H1 (cell line): ENCODE data around the gene CPA4. TPM values are rescaled to one million over a fixed set of nuclear protein-coding genes. Genes with fewer than 3 reads are reported as not detected.

ENCODE experiments used
- CTCF ChIA-PET: fragments of 300-600 bp; sonication (Branson Sonifier 250); formaldehyde crosslinking; loops from one replicate; lab custom pipeline; 2021; ENCODE audit not compliant: partially characterized antibody; lab: Charles Lee
- POLR2A ChIA-PET: fragments of 300-600 bp; sonication (Branson Sonifier 250); formaldehyde crosslinking; loops from one replicate; lab custom pipeline; 2021; ENCODE audit warnings: inconsistent platforms; ENCODE audit not compliant: partially characterized antibody; lab: Charles Lee
- DNase-seq, 2 experiments: peaks; one replicate each; pipeline versions ENCODE4 v3.0.0 to v3.0.0-alpha.2; 2010 to 2022; ENCODE audit warnings: low spot score in 2 of 2, low read depth in 1 of 2, mixed read lengths in 1 of 2
- FAIRE-seq: peaks from 2 replicates; lab custom pipeline; 2011; peaks lifted over from hg19 to GRCh38; lab: Jason Lieb, UNC
- H2AFZ ChIP-seq: 2 replicates; pipeline ENCODE4 v1.8.1; 2012; ENCODE audit warnings: low read length, inconsistent platforms
- H2AK5ac ChIP-seq: 2 replicates; pipeline ENCODE4 v1.6.1; 2013; ENCODE audit warnings: low read depth, low read length
- H2BK120ac ChIP-seq: replicated peaks from 2 replicates; pipeline ENCODE3; 2013; ENCODE audit warnings: low read depth, low read length, inconsistent platforms
- H2BK12ac ChIP-seq: 2 replicates; pipeline ENCODE4 v1.6.1; 2013; ENCODE audit warnings: low read depth, low read length
- H2BK15ac ChIP-seq: 2 replicates; pipeline ENCODE4 v1.6.1; 2013; ENCODE audit warnings: low read length
- H2BK20ac ChIP-seq: 2 replicates; pipeline ENCODE4 v1.6.1; 2013; ENCODE audit warnings: low read length
- H2BK5ac ChIP-seq: 2 replicates; pipeline ENCODE4 v1.6.1; 2013; ENCODE audit warnings: low read depth, low read length
- H3K14ac ChIP-seq: 2 replicates; pipeline ENCODE4 v1.6.1; 2013; ENCODE audit warnings: inconsistent platforms; ENCODE audit not compliant: insufficient read length
- H3K18ac ChIP-seq: 2 replicates; pipeline ENCODE4 v1.6.1; 2013; ENCODE audit warnings: low read length; ENCODE audit errors: extremely low read depth
- H3K23ac ChIP-seq: 2 replicates; pipeline ENCODE4 v1.6.1; 2013; ENCODE audit warnings: inconsistent platforms; ENCODE audit not compliant: insufficient read length
- H3K23me2 ChIP-seq: 2 replicates; pipeline ENCODE4 v1.6.1; 2013; ENCODE audit warnings: low read depth, low read length
- H3K27ac ChIP-seq: 2 replicates; pipeline ENCODE4 v1.6.1; 2011; ENCODE audit warnings: low read depth, low read length, inconsistent platforms
- H3K27me3 ChIP-seq, 4 experiments: replicated peaks in 1 of 4; 1 replicate in 1 of 4; 2 replicates in 3 of 4; pipeline versions ENCODE4 v1.6.1 to v1.8.1; 2011 to 2013; ENCODE audit warnings: low read length in 3 of 4, mild to moderate bottlenecking in 3 of 4, inconsistent platforms in 2 of 4, mixed read lengths in 2 of 4, moderate library complexity in 1 of 4; ENCODE audit not compliant: control insufficient read depth in 3 of 4, insufficient read depth in 3 of 4; ENCODE audit errors: extremely low read depth in 1 of 4
- H3K36me3 ChIP-seq, 4 experiments: 2 replicates each; pipeline versions ENCODE4 v1.6.1 to v1.8.1; 2011 to 2013; ENCODE audit warnings: mild to moderate bottlenecking in 4 of 4, low read length in 3 of 4, moderate library complexity in 2 of 4, control low read depth in 1 of 4, inconsistent platforms in 1 of 4; ENCODE audit not compliant: insufficient read depth in 4 of 4, control insufficient read depth in 2 of 4
- H3K4ac ChIP-seq: replicated peaks from 2 replicates; pipeline ENCODE3; 2013; ENCODE audit warnings: low read length, low read depth, mixed read lengths, inconsistent platforms; ENCODE audit not compliant: insufficient read length
- H3K4me1 ChIP-seq, 4 experiments: replicated peaks in 1 of 4; 1 replicate in 1 of 4; 2 replicates in 3 of 4; pipeline versions ENCODE4 v1.6.1 to v1.8.1; 2011 to 2013; ENCODE audit warnings: low read length in 3 of 4, inconsistent platforms in 2 of 4, mixed read lengths in 1 of 4; ENCODE audit not compliant: insufficient read depth in 4 of 4, control insufficient read depth in 3 of 4
- H3K4me2 ChIP-seq, 2 experiments: 2 replicates each; pipeline versions ENCODE4 v1.6.1 to v1.8.1; 2011 to 2013; ENCODE audit warnings: low read depth in 2 of 2, low read length in 2 of 2, control low read depth in 1 of 2, inconsistent platforms in 1 of 2, mild to moderate bottlenecking in 1 of 2; ENCODE audit not compliant: insufficient read depth in 1 of 2
- H3K4me3 ChIP-seq, 4 experiments: fragments of 200-600, 300-600 bp in 1 of 4; sonication (generic), shearing (Covaris generic), sonication (Bioruptor Twin) in 1 of 4; 2 replicates each; pipeline versions ENCODE4 v1.5.1 to v1.8.1; 2011 to 2016; ENCODE audit warnings: low read length in 4 of 4, low read depth in 3 of 4, control low read depth in 2 of 4, inconsistent platforms in 2 of 4, mild to moderate bottlenecking in 2 of 4, mixed read lengths in 1 of 4, moderate library complexity in 1 of 4; ENCODE audit not compliant: insufficient read depth in 2 of 4; ENCODE audit errors: extremely low read depth in 1 of 4
- H3K56ac ChIP-seq: replicated peaks from 2 replicates; pipeline ENCODE3; 2013; ENCODE audit warnings: low read depth, mild to moderate bottlenecking, mixed read lengths, low read length, inconsistent platforms; ENCODE audit not compliant: insufficient read length
- H3K79me1 ChIP-seq: 2 replicates; pipeline ENCODE4 v1.6.1; 2013; ENCODE audit warnings: low read depth, low read length, control low read depth
- H3K79me2 ChIP-seq, 2 experiments: 2 replicates each; pipeline versions ENCODE4 v1.6.1 to v1.8.1; 2012 to 2013; ENCODE audit warnings: low read length in 2 of 2, mild to moderate bottlenecking in 2 of 2, inconsistent platforms in 1 of 2; ENCODE audit not compliant: insufficient read depth in 2 of 2, control insufficient read depth in 1 of 2
- H3K9ac ChIP-seq, 4 experiments: replicated peaks in 1 of 4; 1 replicate in 1 of 4; 2 replicates in 3 of 4; pipeline versions ENCODE4 v1.6.1 to v1.8.1; 2011 to 2013; ENCODE audit warnings: low read depth in 3 of 4, low read length in 3 of 4, control low read depth in 2 of 4, mild to moderate bottlenecking in 2 of 4, moderate library complexity in 2 of 4, inconsistent platforms in 1 of 4; ENCODE audit errors: extremely low read depth in 1 of 4
- H3K9me3 ChIP-seq, 2 experiments: 2 replicates each; pipeline versions ENCODE4 v1.6.1 to v1.8.1; 2012 to 2013; ENCODE audit warnings: mild to moderate bottlenecking in 2 of 2, moderate library complexity in 2 of 2, control low read depth in 1 of 2, inconsistent platforms in 1 of 2, low read depth in 1 of 2, low read length in 1 of 2, mixed read lengths in 1 of 2; ENCODE audit not compliant: insufficient read depth in 2 of 2
- H4K20me1 ChIP-seq, 2 experiments: replicated peaks in 1 of 2; 2 replicates each; pipeline versions ENCODE3 to v1.8.1; 2011 to 2013; ENCODE audit warnings: inconsistent platforms in 2 of 2, low read length in 2 of 2, mild to moderate bottlenecking in 1 of 2; ENCODE audit not compliant: insufficient read depth in 2 of 2, control insufficient read depth in 1 of 2
- H4K5ac ChIP-seq: 2 replicates; pipeline ENCODE4 v1.6.1; 2013; ENCODE audit warnings: low read length, low read depth, mixed read lengths, inconsistent platforms; ENCODE audit not compliant: insufficient read length
- H4K8ac ChIP-seq: 2 replicates; pipeline ENCODE4 v1.8.0; 2013; ENCODE audit warnings: mild to moderate bottlenecking, moderate library complexity, low read length, inconsistent platforms; ENCODE audit not compliant: insufficient read depth; ENCODE audit errors: extremely low read depth
- H4K91ac ChIP-seq: replicated peaks from 2 replicates; pipeline ENCODE3; 2013; ENCODE audit warnings: low read length, mixed read lengths, inconsistent platforms; ENCODE audit not compliant: insufficient read length
- BCL11A ChIP-seq, 2 experiments: IDR thresholded peaks; one replicate each; pipeline ENCODE4 v1.6.1; 2011; ENCODE audit warnings: low read depth in 2 of 2, low read length in 2 of 2, mild to moderate bottlenecking in 2 of 2
- CBX5 ChIP-seq: fragments of 300-800, 300-1000 bp; sonication (generic); IDR thresholded peaks from 2 replicates; pipeline ENCODE4 v1.7.1; 2016; ENCODE audit warnings: antibody characterized with exemption, low read length, low read depth
- CBX8 ChIP-seq: fragments of 300-800, 300-1000 bp; sonication (generic); IDR thresholded peaks from 2 replicates; pipeline ENCODE4 v1.7.1; 2016; ENCODE audit warnings: low read depth, low read length, borderline replicate concordance
- CEBPB ChIP-seq: IDR thresholded peaks from 2 replicates; pipeline ENCODE4 v1.6.1; 2012; ENCODE audit warnings: low read depth, low read length
- CTBP2 ChIP-seq: IDR thresholded peaks from 2 replicates; pipeline ENCODE4 v1.7.0; 2011; ENCODE audit warnings: borderline replicate concordance, mild to moderate bottlenecking, moderate library complexity, mixed read lengths, low read length; ENCODE audit not compliant: insufficient read depth, insufficient read length
- FOSL1 ChIP-seq: IDR thresholded peaks from 2 replicates; pipeline ENCODE4 v1.6.1; 2011; ENCODE audit warnings: mild to moderate bottlenecking, low read depth, low read length, moderate library complexity; ENCODE audit not compliant: insufficient read depth
- GTF2F1 ChIP-seq: IDR thresholded peaks from 2 replicates; pipeline ENCODE4 v1.6.1; 2012; ENCODE audit warnings: low read depth, low read length, improper control_type of control experiment, borderline replicate concordance
- JUN ChIP-seq: IDR thresholded peaks from 2 replicates; pipeline ENCODE4 v1.6.1; 2011; ENCODE audit warnings: low read depth, mild to moderate bottlenecking, improper control_type of control experiment, low read length
- KDM1A ChIP-seq: fragments of 200-600, 300-600 bp; sonication (generic); IDR thresholded peaks from 2 replicates; pipeline ENCODE4 v1.7.1; 2016; ENCODE audit warnings: mild to moderate bottlenecking, low read length, borderline replicate concordance
- KDM4A ChIP-seq: IDR thresholded peaks from one replicate; pipeline ENCODE4 v1.7.1; 2012; ENCODE audit warnings: low read depth, mild to moderate bottlenecking, moderate library complexity, low read length, inconsistent platforms; ENCODE audit not compliant: severe bottlenecking
- MAFK ChIP-seq: IDR thresholded peaks from 2 replicates; pipeline ENCODE4 v1.6.1; 2012; ENCODE audit warnings: low read depth, mild to moderate bottlenecking, improper control_type of control experiment, low read length
- POU5F1 ChIP-seq: IDR thresholded peaks from 2 replicates; pipeline ENCODE4 v1.6.1; 2011; ENCODE audit warnings: low read depth, mild to moderate bottlenecking, low read length, moderate library complexity
- RNF2 ChIP-seq: fragments of 200-900, 300-1000 bp; sonication (generic); IDR thresholded peaks from 2 replicates; pipeline ENCODE4 v1.7.1; 2016; ENCODE audit warnings: borderline replicate concordance, low read depth, mild to moderate bottlenecking, antibody characterized with exemption, low read length; ENCODE audit not compliant: poor library complexity, severe bottlenecking; ENCODE audit errors: missing control alignments
- TCF12 ChIP-seq: IDR thresholded peaks from 2 replicates; pipeline ENCODE4 v1.6.1; 2011; ENCODE audit warnings: low read depth, mild to moderate bottlenecking, low read length
- TEAD4 ChIP-seq: IDR thresholded peaks from 2 replicates; pipeline ENCODE4 v1.6.1; 2012; ENCODE audit warnings: low read depth, low read length, inconsistent platforms, mixed read lengths
- WGBS, 2 experiments: shearing (Covaris generic) in 1 of 2; methylation state at CpG; one replicate each; pipeline versions ENCODE4 v1.1.6 to v1.1.7; 2013 to 2015; ENCODE audit warnings: low lambda C conversion rate in 2 of 2, mixed read lengths in 2 of 2, inconsistent platforms in 1 of 2, low coverage in 1 of 2, missing lambda C conversion rate in 1 of 2; ENCODE audit not compliant: insufficient replicate concordance in 2 of 2, insufficient coverage in 1 of 2, insufficient read length in 1 of 2; ENCODE audit errors: extremely low coverage in 1 of 2, missing lambda C conversion rate in 1 of 2; 5-methylcytosine and 5-hydroxymethylcytosine counted together
- polyA plus RNA-seq, 7 experiments: library from polyadenylated mRNA; depleted of rRNA in 3 of 7; stranded (reverse) in 5 of 7; unstranded in 2 of 7; fragments of >200 nt in 5 of 7; fragments of 200-250 nt in 2 of 7; gene quantifications; 1 replicate in 5 of 7; 2 replicates in 1 of 7; 4 replicates in 1 of 7; pipeline versions ENCODE4 v1.2.1 to v1.2.3, GENCODE V29; 2011 to 2013; ENCODE audit warnings: missing spikeins in 2 of 7, mixed read lengths in 2 of 7
- total RNA-seq: library from RNA; stranded (reverse); fragmentation: NEBNext Ultra II Directional; extraction: Animal tissue kit (Norgen Biotek cat#: 25700); gene quantifications from 2 replicates; pipeline ENCODE4 v1.2.1, GENCODE V29; 2021

Gene CPA4
- total and polyA plus RNA-seq, 2 of the 8 experiments (the other 6 are each of a cell fraction or from before 2014, with no cell fraction given) = 0.03 TPM; not detected in 1

GRCh38 chr7:130361681-130362080, 68.7 kb downstream of the CPA4 start:
- Histone ChIP-seq H3K18ac (no peak overlapping the region), H3K14ac (no peak overlapping the region), H2BK120ac (no peak overlapping the region), H3K4me1 (peaks cover 1 to 7% (median 2%) of the 10 kb centered on the region in 4 experiments; a peak in 6 of 7 replicates), H3K36me3 (no peaks in the 10 kb centered on the region), H4K5ac (no peak overlapping the region), H2AK5ac (no peak overlapping the region), H3K23me2 (no peaks in the 10 kb centered on the region), H3K27ac (no peak overlapping the region), H2AFZ (no peak overlapping the region), H3K4ac (no peak overlapping the region), H3K4me2 (no peak overlapping the region), H3K56ac (no peak overlapping the region), H4K91ac (no peak overlapping the region), H2BK12ac (no peak overlapping the region), H4K20me1 (no peaks in the 10 kb centered on the region), H4K8ac (no peak overlapping the region), H3K27me3 (no peaks in the 10 kb centered on the region), H3K79me1 (no peaks in the 10 kb centered on the region), H3K23ac (no peak overlapping the region), H3K9me3 (0 out of 4 replicates have a peak, but pooled peaks cover 0 to 6% of the 10 kb centered on the region in 2 experiments), H2BK5ac (no peak overlapping the region), H3K4me3 (no peak overlapping the region), H3K79me2 (no peaks in the 10 kb centered on the region), H3K9ac (no peak overlapping the region), H2BK15ac (no peak overlapping the region), H2BK20ac (no peak overlapping the region)
- FAIRE-seq (no peak), DNase-seq (no peak)
- ChIA-PET POLR2A (no interaction called here), CTCF (interaction anchor here (11.6 kb wide), 1 partner anchor 18 kb away, joined by 59 read pairs; the partner anchor contains the start of gene CPA1)
- WGBS, 2 experiments = 96% methylated on average over 7 of the region's 7 CpGs; no CpG with 5 or more reads in 1 of the 2 experiments
- no peak for TF ChIP-seq RNF2
- no peak for TF ChIP-seq CTBP2
- no peak for TF ChIP-seq KDM1A
- no peak for TF ChIP-seq KDM4A
- no peak for TF ChIP-seq FOSL1
- TF ChIP-seq CEBPB = no peak
- TF ChIP-seq GTF2F1 = no peak
- TF ChIP-seq TEAD4 = no peak
- TF ChIP-seq POU5F1 = no peak
- no peak for TF ChIP-seq BCL11A (IDR thresholded peaks at IDR 0.05; ENCODE audit: low read depth in 2 of 2, low read length in 2 of 2)
- TF ChIP-seq CBX5 = no peak
- no peak for TF ChIP-seq JUN
- TF ChIP-seq CBX8 = no peak
- TF ChIP-seq MAFK = no peak
- TF ChIP-seq TCF12 = no peak
